NCI-H460 (cell line): ENCODE data around the gene SHROOM4. TPM values are rescaled to one million over a fixed set of nuclear protein-coding genes. Genes with fewer than 3 reads are reported as not detected.

Source experiments
- DNase-seq: peaks from one replicate; pipeline ENCODE4 v3.0.0-alpha.2; 2016; ENCODE audit warnings: low read depth; ENCODE audit errors: extremely low read depth
- total RNA-seq: library from RNA; depleted of rRNA; stranded (reverse); fragments of >200 nt; shearing (Covaris generic); gene quantifications from 2 replicates; pipeline ENCODE4 v1.2.3, GENCODE V29; 2014

SHROOM4 gene
- total RNA-seq, 1 experiment from 2014 or later = not detected

DNA sequence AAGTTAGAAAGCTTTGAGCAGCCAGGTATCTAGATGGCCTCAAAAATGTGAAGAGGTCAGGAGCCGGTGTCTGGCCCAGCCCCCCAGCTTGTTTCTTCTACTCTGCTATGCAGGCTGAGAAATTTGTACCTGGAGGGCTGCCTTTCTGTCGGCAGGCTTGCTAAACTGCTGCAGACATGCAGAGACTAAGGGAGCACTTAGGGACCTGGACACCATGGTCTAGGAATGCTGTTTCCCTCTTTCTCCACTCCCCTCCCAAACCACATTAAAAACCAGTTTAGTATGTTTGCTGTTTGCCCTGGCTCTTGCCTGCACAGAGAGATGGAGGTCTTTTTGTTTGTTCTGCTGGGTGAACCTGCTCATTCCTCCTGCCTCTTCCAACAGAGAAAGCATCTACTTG is 186.3 kb downstream of the SHROOM4 start:
- DNase-seq = no peak

DNA sequence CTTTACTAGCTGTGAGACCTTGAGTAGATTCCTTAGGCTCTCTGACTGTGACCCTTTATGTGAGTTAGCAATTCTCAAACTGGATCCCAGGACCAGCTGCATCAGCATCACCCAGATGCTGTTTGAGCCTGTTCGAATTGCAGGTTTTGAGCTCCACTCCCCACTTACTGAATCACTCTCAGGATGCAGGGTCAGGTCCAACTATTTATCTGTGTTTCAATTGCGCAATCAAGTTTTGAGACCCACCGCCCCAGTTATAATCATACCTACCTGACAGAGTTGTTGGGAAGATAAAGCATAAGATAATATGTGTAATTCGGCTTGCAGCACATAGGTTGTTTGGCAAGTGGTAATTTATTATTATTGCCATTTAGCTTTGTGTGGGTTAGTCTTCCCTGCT is 187.6 kb downstream of the SHROOM4 start:
- DNase-seq = no peak

DNA sequence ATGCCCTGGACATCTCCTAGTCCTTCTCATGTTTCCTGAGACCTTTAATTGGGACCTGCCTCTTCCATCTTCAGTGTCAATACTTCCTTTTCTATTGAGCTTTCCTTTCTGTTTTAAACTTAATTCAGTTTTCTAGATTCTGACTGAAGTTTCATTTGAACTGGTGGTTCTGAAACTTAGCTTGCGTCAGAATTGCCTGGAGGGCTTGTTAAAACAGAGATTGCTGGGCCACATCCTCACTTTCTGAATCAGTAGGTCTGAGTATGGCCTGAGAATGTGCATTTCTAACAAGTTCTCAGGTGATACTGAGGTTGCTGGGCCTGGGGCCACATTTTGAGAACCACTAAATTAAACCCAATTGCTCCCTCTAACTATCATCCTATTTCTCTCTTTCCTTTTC is 191.2 kb downstream of the SHROOM4 start:
- no peak for DNase-seq

DNA sequence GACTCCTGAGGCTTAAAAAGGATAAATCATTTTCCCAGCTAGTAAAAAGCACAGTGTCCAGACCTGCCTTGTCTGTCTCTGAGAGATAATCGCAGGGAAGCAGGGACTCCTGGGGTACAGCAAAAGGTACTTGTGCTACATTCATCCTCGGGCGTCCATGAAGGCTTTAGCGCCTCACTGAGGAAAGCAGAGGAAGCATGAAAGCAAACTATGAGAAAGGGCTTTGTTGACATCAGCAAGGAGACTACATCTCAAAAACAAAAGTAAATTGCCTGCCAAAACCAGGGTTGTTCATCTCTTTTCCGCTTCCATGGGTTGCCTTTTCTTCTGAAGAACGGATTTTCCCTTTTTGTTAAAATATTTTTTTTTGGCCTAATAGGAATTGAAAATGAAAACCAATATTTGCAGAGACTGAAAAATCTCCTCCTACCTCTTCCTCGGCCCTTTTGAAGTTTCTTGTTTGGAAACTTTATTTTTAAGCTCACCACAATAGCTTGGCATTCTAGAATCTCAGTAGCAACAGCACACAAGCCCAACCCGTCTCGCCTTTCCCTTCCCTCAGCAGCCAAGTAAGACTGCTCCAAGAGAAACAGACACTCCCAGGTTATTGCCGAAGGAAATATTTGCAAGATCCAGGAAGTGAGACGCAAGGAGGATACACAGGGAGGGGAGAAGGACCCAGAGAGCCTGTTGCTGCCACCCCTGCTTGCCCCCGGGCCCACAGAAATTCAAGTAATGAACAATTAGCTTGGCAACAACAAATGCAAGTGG is 195.0 kb downstream of the SHROOM4 start:
- no peak for DNase-seq

DNA sequence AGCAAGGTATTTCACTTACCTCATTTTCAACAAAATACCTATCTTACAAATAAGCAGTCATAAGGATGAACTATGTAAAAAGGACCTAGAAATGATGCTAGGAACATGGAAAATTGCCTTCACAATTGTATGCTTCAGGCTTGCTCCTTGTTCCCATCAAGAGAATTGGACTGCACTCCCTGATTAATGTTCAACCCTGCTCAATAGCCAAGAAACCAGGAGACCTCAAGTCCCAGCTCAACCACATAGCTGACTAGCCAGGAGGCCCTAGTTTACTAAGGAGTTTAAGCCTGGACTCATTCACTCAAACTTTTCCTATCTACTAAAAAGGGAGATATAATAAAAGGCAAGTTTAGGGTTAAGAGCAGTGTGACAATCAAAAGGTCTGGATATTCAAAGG is 196.8 kb downstream of the SHROOM4 start:
- no peak for DNase-seq

DNA sequence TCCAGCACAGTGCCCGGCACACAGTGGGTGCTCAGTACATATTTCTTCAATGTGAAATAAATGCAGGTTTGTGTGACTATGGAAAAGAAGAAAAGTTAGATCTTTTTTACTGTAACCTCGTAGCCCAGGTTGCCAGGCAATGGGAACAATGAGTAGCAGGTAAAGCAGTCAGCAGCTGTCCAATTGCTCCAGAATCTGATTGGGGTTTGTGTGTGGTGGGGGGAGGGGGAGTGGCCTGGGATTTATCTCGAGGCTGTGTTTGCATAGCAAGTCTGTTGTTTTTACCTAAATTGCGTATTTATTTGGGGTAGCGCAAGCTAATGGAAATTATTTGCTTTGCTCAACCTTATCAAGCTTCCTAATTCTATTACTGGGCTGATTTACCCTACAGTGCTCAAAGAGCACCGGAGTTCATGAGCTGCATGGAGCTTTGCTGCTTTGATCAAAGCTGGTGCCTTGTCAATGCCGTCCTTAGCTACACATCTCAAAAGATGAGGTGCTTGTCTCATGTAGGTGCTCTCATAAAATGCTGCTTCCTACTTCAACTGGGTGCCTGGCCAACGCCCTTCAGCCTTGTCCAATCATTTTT is 198.3 kb downstream of the SHROOM4 start:
- DNase-seq = no peak

DNA sequence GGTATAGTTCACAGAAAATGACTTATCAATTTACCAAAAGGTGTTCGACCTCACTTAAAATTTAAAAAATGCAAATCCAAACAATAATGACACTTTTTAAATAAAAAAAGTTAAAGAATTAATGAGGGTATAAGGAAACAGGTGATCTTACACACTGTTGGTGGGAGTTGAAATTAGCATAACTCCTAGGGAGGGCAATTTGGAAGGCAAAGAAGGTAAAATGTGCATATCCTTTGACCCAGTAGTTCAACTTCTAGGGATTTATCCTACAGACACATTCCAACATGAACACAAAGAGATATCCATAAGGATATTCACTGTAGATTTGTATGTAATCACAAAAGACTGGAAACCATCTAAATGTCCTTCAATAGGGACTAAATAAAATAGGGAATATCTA is 199.5 kb downstream of the SHROOM4 start:
- no peak for DNase-seq

DNA sequence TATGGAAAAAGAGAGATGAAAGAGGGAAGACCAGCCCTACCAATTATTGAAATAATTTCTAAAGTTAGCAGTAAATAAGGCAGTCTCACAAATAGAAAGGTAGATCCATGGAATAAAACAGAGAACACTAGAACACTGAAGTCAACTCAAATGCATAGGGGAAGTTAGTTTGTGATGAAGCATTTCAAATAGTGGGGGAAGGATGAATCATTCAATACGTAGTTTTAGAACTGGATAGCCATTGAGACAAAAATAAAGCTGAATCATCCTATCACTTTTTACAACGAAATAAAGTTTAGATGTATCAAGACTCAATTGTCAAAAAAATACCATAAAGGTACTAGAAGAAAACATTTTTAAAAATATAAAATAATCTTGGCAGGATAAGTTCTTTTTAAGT is 200.1 kb downstream of the SHROOM4 start:
- no peak for DNase-seq

DNA sequence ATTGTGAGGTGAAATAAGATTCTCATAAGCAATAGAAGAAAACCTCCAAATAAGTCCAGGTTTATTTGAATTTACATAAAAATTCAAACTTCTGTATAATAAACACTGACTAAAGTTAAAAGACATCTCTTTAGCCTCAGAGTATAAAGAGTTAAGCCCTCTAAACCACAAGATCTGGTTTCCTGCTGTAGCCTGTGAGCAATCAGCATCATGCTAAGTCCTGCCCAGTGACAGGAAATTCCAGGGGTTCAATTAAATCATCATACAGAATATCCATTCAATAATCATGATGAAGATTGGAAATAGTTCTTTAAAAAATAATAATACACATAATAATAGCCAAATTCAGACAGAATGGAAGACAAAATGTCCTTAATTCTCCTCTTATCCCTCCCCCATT is 204.2 kb downstream of the SHROOM4 start:
- DNase-seq = no peak

DNA sequence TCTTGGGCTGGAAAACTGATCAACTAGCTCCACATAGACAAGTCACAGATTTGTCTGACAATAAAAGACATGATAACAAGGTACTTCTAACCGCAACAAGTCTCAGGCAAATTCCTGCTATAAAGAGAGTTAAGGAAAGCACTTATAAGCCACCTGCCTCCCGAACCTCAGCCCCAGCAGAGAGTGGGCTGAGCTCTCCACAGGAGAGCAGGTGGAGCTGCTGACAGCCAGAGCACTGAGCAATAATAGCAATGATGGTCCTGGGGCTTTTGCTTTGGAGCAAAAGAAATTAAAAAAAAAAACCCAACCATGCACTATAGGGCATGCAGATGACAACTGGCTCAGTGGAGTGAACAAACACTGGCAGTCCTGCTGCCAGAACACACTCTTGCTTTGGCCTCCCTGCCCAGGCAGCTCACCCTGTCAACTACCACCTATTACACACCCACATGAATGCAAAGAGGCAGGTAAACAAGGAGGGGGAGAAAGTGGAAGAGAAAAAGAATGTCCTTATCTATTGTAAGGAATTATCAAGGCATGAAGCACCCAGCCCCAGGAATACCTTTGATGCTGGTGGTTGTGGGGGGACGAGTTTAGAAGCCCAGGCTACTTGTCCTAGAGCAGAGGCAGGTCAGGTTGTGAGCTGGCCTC is 207.6 kb downstream of the SHROOM4 start:
- no peak for DNase-seq

DNA sequence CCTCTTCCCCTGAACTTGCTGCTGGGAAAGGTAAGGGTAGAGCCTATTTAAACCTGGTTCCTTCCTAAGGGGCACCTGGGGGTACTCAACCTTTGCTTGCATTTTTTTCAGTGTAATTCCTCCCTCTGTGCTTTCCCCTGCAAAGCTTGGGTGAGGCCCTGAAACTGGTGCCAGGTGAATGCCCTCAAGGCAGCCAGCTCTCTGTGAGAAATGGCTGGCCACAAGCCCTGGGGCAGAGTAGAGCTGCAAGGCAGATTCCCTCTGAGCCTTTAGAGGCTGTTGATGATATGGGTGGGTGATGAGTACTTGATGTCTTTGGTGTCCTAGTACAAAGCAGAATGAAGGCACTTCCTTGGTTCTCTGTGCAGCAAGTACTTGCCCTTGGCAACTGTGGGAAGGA is 217.9 kb downstream of the SHROOM4 start:
- no peak for DNase-seq

DNA sequence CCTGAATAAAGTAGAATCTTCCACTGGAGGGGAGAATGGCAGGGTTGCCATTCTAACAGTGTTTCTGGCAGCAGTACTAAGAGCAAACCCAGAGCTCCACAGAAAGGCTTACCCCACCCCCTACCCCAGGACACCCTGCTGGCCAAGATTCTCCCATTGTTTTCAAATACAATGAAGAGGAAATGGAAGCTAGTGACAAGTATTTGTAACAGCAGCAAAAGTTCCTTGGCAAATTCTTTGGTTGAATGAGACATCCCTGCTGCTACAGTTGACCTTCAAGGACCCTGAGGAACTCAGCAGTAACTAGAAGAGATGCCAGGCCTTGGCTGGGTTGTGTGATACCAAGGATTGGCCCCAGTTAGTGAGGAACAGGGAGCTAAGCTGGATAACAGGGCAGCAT is 219.2 kb downstream of the SHROOM4 start:
- DNase-seq = no peak

DNA sequence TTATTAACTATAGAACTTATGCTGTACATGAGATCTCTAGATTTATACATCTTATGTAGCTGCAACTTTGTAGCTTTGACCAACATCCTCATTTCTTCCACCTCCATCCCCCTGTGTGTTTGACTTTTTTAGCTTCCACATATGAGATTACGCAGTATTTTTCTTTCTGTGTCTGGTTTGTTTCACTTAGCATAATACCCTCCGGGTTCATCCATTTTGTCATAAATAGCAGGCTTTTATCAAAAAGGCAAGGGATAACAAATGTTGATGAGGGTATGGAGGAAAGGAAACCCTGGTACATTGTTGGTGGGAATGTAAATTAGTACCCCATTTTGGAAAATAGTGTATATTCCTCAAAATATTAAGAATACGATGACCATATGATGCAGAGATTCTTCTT is 227.0 kb downstream of the SHROOM4 start:
- no peak for DNase-seq

DNA sequence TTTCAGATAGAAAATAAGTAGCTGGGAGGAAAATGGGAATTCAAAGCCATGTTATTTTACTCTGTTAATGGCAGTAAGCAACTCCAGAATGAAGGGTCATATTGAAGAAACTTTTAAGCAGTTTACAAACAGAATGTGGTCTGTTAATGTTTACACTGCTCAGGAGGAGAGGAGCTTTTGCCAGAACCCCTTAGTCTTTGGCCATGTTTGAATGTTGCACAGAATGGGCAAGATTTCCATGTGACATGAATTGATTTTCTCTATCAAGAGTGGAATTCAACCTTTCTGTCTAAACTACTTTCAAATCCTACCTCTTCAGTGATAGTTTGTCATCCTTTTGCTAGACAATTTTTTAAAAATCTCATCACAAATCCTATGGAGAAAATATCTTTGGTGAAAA is 227.6 kb downstream of the SHROOM4 start:
- no peak for DNase-seq

DNA sequence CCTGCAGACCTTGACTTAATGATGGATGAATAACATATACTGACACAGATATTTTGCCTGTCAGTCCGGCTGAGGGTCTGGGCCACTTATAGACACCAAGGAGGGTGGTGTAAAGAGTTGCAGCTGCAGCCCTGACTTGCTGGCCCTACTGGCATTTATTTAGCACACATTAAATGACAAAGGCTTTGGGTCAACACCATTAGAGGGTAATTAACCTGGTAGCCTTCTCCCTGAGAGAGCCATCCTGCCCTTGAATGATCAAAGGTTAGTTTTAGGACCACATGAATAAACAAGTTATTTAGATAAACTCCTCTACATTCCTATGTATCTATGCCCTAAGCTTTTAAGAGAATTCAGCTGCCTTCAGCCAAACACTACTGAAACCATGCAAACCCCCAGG is 232.6 kb downstream of the SHROOM4 start:
- no peak for DNase-seq

DNA sequence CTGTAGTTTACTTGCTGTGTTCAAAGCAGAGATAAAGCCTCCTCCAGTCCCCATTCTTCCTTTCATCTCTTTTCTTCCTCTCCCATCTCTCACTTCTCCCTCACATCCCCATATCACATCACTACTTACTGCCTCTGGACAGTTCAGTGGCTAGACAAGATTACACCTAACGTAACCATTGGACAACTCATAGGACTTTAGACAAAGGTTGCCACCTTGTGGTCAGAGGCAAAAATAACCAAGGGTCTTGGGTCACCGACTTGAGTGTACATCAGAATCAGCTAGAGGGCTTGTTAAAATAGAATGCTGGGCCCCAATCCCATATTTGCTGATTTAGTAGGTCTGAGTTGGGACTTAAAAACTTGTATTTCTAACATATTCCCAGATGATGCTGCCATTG is 234.0 kb downstream of the SHROOM4 start:
- DNase-seq = peak; percentile 69

DNA sequence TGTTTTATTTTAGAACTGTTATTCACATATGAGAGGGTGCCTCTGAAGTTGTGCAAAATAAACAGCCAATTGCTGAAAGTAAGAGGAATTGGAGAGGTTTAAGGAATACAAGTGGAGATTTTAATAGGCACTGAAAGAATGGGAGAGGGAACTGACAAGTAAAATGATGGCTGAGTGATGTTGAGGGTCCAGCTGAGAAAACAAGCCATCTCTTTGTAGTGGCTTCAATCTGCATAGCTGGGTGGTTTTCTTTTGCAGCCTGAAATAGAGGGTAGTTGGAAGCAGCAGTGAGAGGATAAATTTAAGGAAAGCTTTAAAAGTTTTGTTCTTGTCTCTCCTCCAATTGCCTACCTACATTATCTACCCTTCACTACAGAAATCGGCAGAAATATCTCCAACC is 236.7 kb downstream of the SHROOM4 start:
- DNase-seq = no peak

DNA sequence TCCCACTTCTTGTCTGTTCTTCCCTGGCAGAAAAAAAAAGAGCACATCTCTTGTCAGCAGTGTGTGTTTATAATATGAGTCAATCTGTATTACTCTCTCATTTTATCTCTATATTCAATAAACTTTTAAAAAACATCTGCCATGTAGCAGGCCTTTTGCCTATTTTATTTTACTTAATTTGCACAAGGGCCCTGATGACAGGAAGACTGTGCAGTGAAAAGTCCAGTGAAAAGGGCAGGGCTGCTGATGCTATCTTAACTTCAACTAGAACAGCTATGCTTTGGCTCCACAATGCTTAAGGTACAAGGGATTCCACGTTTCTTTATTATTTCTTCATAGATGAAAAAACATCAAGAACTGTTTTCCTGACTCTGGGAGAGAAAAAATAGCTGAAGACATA is 246.4 kb downstream of the SHROOM4 start:
- DNase-seq = no peak

DNA sequence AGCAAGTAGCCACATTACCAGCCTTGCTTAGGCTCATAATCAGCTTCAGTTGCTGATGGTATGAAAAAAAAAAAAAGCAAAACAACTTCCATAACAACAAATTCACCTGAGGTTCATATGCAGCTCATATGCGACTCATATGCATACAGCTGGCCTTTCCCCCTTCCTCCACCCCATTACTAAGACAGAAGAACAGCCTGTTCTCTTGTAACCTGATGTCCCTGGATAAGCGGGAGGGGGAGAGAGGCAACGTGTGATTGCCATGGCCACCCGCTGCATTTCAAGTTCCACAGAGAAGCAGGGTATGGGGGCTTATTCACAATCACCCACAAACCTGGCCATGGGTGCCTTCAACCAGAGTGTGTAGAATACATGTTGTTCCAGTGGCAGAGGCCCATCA is 248.3 kb downstream of the SHROOM4 start:
- DNase-seq = no peak
